ENCODE data around the gene SPINDOC.

- TF ChIP-seq CTCF (IDR thresholded peaks at IDR 0.05; ENCODE audit: low read length) (no peak), EZH2 (IDR thresholded peaks at IDR 0.05; ENCODE audit: borderline replicate concordance, low read length) (no peak)
Measured at GRCh38 chr11:63845303-63845702, 32.0 kb downstream of the SPINDOC start.
